GM12864 (cell line): ENCODE measurements around the gene AGT.
"Not testable (repeated sequence)": the region's sequence is repeated elsewhere in the genome, so short reads cannot be mapped to it uniquely, and the experiment has no call there.

ENCODE experiments used
- DNase-seq: peaks from one replicate; pipeline ENCODE4 v3.0.0-alpha.2; 2011; ENCODE audit warnings: low read depth
- H3K4me3 ChIP-seq: 2 replicates; pipeline ENCODE4 v1.5.1; 2011; ENCODE audit warnings: mild to moderate bottlenecking, low read depth, low read length, control low read depth
- TF ChIP-seq, protein P1 (sequence below): IDR thresholded peaks from 2 replicates; pipeline ENCODE4 v1.5.1; 2011; ENCODE audit warnings: low read depth, mild to moderate bottlenecking, moderate library complexity, low read length, control low read depth, inconsistent platforms; ENCODE audit errors: missing control alignments

Gene AGT

GRCh38 chr1:230725256-230726012 is 11.5 kb upstream of the AGT start:
- TF ChIP-seq, protein P1, sequence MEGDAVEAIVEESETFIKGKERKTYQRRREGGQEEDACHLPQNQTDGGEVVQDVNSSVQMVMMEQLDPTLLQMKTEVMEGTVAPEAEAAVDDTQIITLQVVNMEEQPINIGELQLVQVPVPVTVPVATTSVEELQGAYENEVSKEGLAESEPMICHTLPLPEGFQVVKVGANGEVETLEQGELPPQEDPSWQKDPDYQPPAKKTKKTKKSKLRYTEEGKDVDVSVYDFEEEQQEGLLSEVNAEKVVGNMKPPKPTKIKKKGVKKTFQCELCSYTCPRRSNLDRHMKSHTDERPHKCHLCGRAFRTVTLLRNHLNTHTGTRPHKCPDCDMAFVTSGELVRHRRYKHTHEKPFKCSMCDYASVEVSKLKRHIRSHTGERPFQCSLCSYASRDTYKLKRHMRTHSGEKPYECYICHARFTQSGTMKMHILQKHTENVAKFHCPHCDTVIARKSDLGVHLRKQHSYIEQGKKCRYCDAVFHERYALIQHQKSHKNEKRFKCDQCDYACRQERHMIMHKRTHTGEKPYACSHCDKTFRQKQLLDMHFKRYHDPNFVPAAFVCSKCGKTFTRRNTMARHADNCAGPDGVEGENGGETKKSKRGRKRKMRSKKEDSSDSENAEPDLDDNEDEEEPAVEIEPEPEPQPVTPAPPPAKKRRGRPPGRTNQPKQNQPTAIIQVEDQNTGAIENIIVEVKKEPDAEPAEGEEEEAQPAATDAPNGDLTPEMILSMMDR = no peak
- no peak for DNase-seq
- H3K4me3 ChIP-seq = no peak overlapping the region

GRCh38 chr1:230721849-230722522 is 8.1 kb upstream of the AGT start:
- not testable (repeated sequence) for H3K4me3 ChIP-seq, DNase-seq

- H3K4me3 ChIP-seq = no peak overlapping the region
- TF ChIP-seq, protein P1 = no peak
- no peak for DNase-seq
Observed at GRCh38 chr1:230717251-230717650, 3.3 kb upstream of the AGT start.

GRCh38 chr1:230716453-230716852 is 2.5 kb upstream of the AGT start:
- not testable (repeated sequence) for H3K4me3 ChIP-seq, DNase-seq

DNA sequence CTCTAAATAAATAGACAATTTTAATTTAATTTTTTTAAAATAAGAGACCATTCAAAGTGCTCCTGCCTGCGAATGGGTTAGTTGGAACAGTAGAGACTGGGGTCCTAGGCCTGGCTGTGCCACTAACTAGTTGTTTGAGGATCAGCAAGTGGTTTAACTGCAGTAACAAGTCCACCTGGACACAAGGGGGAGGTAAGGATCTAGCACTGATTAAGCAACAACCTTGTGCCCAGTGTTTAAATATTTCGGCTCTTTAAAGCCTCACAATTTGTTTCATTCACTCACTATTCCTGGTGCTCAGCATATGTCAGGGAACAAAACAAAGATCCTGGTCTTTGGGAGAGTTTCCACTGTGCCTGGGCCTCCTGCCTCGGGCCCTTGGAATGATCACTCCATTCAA is 1.6 kb upstream of the AGT start:
- TF ChIP-seq, protein P1 = no peak
- DNase-seq = no peak
- H3K4me3 ChIP-seq = no peak overlapping the region

- H3K4me3 ChIP-seq = no peak overlapping the region
- TF ChIP-seq, protein P1 = no peak
- DNase-seq = no peak
Observed at GRCh38 chr1:230713547-230713914, 391 bp downstream of the AGT start.

DNA sequence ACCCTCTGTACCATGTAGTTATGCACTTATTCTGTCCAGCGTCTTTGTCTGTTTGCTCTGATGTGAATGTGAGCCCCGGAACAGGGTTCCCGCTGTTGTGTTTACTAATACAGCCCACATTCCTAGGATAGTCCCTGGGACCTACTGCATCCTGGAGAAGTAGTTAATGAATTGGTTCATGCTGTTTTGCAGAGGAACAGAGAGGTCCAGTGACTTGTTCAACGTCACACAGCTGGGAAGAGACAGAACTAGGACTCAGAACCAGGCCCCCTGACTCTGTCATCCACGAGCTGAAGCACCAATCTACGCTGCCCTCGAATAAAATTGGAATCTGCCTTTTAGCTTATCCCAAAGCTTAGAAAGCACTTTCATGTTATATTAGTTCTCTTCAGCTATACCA is 784 bp downstream of the AGT start:
- no peak for DNase-seq
- TF ChIP-seq, protein P1 = no peak
- H3K4me3 ChIP-seq = no peak overlapping the region

GRCh38 chr1:230712470-230712942 is 1.4 kb downstream of the AGT start:
- DNase-seq = no peak
- TF ChIP-seq, protein P1 = no peak
- H3K4me3 ChIP-seq = no peak overlapping the region
